Cardiac fibroblast (primary cell): ENCODE data around the gene INPP5K.

Experiments
- DNase-seq, 2 donors: peaks; one replicate each; pipeline versions ENCODE4 v3.0.0 to v3.0.0-alpha.2; 2010; ENCODE audit warnings: low read depth in 2 of 2
- H3K4me3 ChIP-seq, 2 donors: replicated peaks in 1 of 2; 1 replicate in 1 of 2; 2 replicates in 1 of 2; pipeline ENCODE4 v1.5.1; 2011; ENCODE audit warnings: low read depth in 2 of 2, low read length in 2 of 2, mild to moderate bottlenecking in 2 of 2, moderate library complexity in 1 of 2
- TF ChIP-seq, protein P1 (sequence below): IDR thresholded peaks from one replicate; pipeline ENCODE4 v1.5.1; 2011; ENCODE audit warnings: low read depth, mild to moderate bottlenecking, low read length, inconsistent platforms

The INPP5K gene

DNA sequence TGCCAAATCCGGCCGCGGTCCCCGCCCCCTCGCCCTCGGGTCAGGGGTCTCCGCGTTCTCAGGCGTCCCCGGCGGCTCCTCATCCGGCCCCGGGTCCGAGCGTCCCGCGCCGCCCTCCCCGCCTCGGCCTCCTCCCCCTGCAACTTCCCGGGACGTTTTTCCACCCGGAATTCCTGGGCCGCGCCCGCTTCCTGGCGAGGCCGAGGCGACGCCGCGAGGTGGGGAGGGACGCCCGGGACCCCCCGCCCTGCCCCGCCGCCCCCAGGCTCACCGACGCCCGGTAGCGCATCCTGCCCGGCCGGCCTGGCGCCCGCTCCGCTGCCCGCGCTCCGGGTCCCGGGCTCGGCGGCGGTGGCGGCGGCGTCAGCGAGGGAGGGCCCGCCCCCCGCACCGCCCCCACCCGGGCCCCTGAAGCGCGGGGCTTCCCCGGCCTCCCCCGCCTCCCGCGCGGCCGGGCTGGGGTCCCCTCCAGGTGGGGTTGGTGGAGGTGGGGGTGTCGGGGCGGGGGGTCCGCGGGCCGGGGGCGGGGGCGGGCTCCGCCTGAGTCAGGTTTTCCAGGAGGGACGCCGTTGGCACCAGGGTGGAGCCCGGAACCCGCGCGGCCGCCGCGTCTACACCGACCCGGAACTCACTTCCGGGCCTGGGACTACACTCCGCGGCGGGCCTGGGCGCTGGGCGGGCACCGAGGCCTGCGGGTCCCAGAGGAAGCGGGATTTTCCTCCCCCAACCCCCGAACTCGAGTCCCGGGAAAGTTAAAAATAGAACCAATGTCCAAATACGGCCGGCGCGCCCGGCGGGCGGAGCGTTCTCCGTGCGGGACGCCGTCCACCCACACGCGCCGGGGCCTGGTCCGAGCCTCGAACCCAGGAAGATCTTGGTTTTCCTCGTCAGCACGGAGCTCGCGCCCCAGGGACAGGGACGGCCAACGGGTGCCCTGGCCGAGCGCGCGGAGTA, 30.7 kb downstream of the INPP5K start:
- H3K4me3 ChIP-seq: peak overlapping the region; percentile 54 to 70
- peak; percentile 64 to 71 for DNase-seq
- TF ChIP-seq, protein P1, sequence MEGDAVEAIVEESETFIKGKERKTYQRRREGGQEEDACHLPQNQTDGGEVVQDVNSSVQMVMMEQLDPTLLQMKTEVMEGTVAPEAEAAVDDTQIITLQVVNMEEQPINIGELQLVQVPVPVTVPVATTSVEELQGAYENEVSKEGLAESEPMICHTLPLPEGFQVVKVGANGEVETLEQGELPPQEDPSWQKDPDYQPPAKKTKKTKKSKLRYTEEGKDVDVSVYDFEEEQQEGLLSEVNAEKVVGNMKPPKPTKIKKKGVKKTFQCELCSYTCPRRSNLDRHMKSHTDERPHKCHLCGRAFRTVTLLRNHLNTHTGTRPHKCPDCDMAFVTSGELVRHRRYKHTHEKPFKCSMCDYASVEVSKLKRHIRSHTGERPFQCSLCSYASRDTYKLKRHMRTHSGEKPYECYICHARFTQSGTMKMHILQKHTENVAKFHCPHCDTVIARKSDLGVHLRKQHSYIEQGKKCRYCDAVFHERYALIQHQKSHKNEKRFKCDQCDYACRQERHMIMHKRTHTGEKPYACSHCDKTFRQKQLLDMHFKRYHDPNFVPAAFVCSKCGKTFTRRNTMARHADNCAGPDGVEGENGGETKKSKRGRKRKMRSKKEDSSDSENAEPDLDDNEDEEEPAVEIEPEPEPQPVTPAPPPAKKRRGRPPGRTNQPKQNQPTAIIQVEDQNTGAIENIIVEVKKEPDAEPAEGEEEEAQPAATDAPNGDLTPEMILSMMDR: no peak

DNA sequence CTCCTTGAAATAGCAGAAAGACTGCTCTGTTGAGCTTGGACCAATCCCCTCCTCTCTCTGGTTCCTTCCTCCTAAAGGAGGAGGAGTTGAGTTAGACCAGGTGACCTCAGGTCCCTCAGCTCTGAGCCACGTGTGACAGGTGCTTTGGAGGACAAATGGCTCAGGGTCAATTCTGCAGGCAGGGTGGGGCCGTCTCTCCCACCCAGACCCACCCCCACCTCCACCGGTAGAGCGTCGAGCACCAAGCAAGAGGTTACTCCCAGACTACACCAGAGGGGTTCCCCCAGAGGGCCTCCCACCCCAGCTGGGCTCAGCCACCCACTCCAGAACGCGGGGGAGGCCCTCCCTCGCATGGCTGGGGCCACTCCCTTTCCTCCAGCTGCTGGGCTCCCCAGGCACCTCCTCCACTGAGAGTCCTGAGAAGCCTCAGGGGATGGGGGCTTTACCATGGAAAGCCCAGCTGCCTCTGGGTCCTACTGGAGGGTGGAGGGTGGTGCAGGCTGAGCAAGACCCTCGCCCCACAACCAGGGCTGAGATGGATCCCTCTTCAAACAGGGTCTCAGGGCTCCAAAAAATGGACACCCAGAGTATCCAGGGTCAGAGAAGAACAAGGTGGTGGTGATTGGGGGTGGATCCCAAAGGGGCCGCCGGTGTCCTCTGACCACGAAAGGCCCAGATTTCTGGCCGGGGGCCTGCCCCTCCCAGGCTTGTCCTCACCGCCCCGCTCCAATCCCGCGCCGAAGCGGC, 31.6 kb downstream of the INPP5K start:
- H3K4me3 ChIP-seq: peak overlapping the region; percentile 54 to 70
- TF ChIP-seq, protein P1: peak; percentile 26
- DNase-seq: peak; percentile 52 to 58

DNA sequence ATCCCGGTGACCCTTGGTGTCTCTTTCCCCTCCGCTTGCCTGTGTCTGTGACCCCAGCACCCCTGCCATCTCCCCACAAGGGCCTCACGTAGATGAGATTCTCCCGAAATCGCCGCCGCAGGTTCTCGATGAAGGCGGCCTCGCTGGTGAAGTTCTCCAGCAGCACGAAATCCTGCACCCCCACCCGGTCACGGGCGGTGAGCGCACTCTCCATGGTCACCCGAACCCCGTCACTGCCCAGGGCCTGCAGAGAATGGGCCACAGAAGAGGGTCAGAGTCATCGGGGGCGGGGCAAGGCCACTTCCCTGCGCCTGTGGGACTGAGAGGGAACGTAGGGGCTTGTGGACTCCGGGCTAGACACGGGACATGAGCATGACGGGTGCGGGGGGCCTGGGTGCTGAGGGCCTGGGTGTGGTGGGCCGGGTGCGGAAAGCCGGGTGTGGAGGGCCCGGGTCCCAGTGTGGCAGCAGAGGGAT, 32.3 kb downstream of the INPP5K start:
- TF ChIP-seq, protein P1: no peak
- DNase-seq: no peak
- H3K4me3 ChIP-seq: peak overlapping the region in 1 of 2 donors; percentile 70

DNA sequence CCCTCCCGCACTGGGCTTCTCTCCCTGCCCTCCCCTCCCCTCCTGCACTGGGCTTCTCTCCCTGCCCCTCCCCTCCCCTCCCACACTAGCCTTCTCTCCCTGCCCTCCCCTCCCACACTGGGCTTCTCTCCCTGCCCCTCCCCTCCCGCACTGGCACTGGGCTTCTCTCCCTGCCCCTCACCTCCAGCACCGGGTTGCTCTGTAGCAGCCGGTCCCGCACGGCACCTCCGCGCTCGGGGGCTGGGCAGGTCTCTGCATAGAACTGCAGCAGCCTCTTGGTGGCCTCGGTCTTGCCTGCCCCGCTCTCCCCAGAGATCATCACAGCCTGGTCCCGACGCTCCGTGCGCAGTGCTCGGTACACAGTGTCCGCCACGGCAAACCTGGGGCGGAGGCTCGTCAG, 33.7 kb downstream of the INPP5K start:
- TF ChIP-seq, protein P1: no peak
- DNase-seq: no peak
- no peak overlapping the region for H3K4me3 ChIP-seq

DNA sequence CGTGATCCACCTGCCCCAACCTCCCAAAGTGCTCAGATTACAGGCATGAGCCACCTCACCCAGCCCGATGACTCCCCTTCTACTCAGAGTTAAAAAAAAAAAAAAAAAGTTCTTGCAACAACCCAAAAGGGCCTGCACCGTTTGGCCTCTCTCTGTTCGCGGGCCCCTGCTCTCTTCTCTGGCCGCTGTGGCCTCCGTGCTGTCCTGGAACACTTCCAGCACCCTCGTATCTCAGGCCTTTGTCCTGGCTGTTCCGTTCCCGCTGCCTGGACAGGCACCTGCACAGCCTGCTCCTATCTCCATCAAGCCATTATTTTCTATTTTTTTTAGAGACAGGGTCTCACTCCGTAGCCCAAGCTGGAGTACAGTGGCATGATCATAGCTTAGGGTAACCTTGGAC, 34.7 kb downstream of the INPP5K start:
- no peak overlapping the region for H3K4me3 ChIP-seq
- no peak for DNase-seq
- TF ChIP-seq, protein P1: no peak

DNA sequence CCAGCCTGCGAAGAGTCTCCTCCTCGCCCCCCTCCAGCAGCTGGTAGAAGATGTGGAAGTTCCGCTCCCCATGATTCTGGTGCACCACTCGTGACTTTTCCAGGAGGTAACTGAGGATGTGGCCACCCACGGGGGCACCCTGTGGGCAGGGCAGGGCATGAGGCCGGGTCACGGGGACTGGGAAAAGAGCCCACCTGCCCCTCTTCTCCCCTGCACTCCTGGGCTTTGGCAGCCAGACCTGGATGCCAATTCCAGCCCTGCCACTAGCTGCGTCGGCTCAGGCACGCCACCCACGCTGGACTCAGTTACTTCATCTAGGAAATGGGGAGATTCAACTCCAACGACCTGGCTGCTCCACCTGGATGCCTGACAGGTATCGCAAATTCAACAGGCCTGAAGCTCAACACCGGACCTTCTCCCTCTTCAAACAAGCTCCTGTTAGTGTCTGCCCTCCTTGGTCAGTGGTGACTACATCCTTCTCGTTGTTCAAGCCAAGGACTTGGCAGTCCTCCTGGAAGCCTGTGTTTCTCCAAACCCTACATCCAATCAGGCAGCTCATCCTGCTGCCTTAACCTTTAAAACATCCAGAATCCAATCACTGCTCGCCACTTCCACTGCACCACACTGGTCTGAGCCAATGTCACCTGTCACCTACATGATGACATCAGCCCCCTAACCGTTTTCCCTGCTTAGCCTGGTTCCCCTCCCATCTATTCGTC, 35.5 kb downstream of the INPP5K start:
- TF ChIP-seq, protein P1: no peak
- no peak overlapping the region for H3K4me3 ChIP-seq
- peak in 1 of 2 donors; percentile 48 for DNase-seq
